GM20000 (cell line): Measurements from ENCODE around the gene FLRT1.

Experiments
- DNase-seq: peaks from one replicate; pipeline ENCODE4 v3.0.0; 2012; ENCODE audit warnings: low spot score
- CTCF ChIP-seq: IDR thresholded peaks from 2 replicates; pipeline ENCODE4 v1.5.1; 2012; ENCODE audit warnings: mild to moderate bottlenecking, control low read depth; ENCODE audit errors: extremely low read depth, missing control alignments

FLRT1 gene

GRCh38 chr11:64035576-64035975 is at the start of gene FLRT1:
FLRT1 (plus strand) TSS chr11:64035931; CDS start chr11:64116268, 80,337 bp downstream.
- no peak for TF ChIP-seq CTCF
- DNase-seq = no peak

- TF ChIP-seq CTCF = no peak
- peak; percentile 95 for DNase-seq
Observed at GRCh38 chr11:63986156-63986931, 49.4 kb upstream of the FLRT1 start, which contains the start of gene OTUB1. OTUB1 (plus strand) TSS chr11:63986438; CDS start chr11:63986457, 19 bp downstream.

- TF ChIP-seq CTCF = no peak
- no peak for DNase-seq
Observed at GRCh38 chr11:63986932-63987513, 48.7 kb upstream of the FLRT1 start.

- no peak for TF ChIP-seq CTCF
- DNase-seq = no peak
Observed at GRCh38 chr11:63991558-63991957, 44.2 kb upstream of the FLRT1 start.

- DNase-seq = no peak
- TF ChIP-seq CTCF = no peak
Observed at GRCh38 chr11:63993100-63993499, 42.6 kb upstream of the FLRT1 start.

GRCh38 chr11:63993993-63994392 is 41.7 kb upstream of the FLRT1 start:
- TF ChIP-seq CTCF = no peak
- no peak for DNase-seq

GRCh38 chr11:63996512-63996911 is 39.2 kb upstream of the FLRT1 start:
- DNase-seq = no peak
- no peak for TF ChIP-seq CTCF
